Fibroblast of gingiva (primary cell): ENCODE measurements around the gene ATP5PO.

Experiments
- DNase-seq: peaks from one replicate; pipeline ENCODE4 v3.0.0-alpha.2; 2011; ENCODE audit warnings: low read depth

The ATP5PO gene, protein sequence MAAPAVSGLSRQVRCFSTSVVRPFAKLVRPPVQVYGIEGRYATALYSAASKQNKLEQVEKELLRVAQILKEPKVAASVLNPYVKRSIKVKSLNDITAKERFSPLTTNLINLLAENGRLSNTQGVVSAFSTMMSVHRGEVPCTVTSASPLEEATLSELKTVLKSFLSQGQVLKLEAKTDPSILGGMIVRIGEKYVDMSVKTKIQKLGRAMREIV

DNA sequence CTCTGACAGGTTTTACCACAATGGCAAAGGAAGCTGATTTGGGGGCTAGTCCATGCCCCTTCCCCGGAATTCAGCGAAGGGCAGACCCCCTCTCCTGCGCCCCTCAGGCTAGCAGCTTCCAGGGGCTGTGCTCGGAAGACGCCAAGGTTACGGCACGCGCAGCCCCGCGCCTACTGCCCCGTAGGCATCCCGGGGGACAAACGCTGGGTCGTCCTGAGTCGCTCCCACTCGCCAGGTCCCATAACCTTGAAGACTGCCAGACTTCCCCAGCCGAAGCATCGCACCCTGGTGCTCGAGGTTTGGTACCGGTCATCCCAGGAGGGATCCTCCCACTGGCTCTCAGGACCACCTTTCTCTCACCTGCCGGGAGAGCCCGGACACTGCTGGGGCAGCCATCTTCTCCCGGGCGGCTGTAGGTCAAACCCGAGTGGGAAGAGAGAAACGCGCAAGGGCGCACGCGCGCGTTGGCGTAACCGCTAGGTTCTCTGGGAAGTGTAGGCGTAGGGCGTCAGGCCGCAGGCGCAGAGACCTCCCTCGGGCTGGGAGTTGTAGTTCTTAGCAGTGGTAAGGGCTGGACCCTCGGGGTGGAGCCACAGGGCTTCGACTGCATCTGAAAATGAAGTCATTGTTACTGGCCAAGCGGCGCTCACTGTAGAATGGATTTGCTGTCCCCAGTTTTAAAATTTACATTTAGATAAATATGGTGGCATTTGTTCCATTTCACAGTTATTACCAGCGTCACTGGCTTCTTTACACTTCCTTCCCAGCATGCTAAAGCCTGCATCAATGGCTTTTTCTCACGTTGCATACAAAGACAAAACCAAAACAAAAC, at the start of gene ATP5PO:
ATP5PO (minus strand) TSS at position 437 of the 832 bp plus-strand sequence; CDS start at position 396, 41 bp downstream.
- peak; percentile 97 for DNase-seq

GRCh38 chr21:33964706-33965325, 49.2 kb upstream of the ATP5PO start:
- no peak for DNase-seq

GRCh38 chr21:33963848-33964555, 48.4 kb upstream of the ATP5PO start:
- DNase-seq = no peak

DNA sequence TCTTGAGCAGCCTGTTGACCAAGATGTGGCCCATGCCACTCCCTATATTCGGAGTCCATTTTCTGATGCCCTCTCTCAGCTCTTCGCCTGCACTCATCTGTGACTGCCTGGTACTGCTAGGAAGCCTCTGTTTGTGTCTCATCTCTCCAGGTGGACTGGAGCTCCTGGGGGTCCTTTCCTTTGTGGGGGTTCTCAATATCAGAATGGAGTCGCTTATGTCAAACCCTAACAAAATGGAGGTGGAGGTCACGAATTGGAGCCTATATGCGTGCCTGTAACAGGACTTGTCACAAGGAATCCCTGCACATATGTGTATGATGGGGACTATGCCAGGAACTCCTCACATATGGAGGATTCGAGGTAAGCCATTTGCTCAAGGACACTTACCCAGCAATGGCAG, 46.7 kb upstream of the ATP5PO start:
- no peak for DNase-seq

- DNase-seq = no peak
These were observed 45.5 kb upstream of the ATP5PO start for GRCh38 chr21:33961061-33961460.

- no peak for DNase-seq
These were observed 44.1 kb upstream of the ATP5PO start for GRCh38 chr21:33959680-33960079.

DNA sequence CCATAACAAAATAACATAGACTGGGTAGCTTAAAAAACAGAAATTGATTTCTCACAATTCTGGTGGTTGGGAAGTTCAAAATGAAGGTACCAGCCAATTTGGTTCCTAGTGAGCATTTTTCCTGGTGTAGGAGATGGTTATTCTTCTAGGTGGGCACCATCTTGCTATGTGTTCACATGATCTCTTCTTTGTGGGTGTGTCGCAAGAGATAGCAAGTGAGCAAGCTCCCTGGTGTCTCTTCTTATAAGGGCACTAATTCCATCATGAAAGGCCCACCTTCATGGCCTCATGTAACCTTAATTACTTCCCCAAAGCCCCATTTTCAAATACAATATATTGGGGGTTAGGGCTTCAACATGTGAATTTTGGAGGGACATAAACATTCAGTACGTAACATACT, 38.8 kb upstream of the ATP5PO start:
- DNase-seq = no peak

DNA sequence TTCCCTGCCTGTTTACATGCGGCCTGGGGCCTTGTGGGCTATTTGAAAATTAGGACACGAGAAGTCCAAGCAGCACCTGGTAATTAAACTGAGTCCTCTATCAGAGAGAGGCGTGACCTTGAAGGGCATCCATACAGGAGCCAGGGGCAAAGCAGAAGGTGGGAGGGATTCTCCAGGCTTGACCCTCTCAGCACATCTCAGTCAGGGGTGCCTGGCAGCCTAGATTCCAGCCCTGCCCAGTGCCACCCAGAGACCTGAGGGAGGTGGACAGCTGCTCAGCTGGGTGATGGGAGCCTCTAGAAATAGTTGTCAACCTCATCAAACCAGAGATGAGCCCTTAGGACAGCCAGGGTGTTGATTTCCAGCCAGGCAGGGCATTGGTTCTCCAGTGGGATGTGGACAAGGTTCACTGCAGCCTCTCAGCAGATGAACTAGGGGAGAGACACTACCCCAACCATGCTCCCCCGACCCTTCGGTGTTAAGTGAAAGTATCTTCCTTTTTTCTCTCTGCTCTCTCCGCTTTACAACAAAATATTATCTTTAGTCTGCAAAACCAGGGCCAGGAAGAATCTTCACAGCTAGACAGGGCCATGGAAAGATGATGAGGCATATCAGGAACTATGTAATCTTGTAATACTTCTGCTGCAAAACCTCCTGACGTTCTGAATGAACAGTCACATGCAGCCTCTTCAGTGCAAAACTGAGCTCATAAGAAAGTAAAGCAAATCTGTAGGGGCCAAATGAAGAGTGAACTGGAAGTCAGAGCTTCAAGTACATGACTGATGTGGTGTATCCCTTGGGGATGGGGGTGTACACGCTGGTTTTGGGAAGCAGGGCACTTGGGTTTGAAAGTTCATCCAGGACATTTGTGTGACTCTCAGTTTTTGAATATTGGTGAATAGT, 35.9 kb upstream of the ATP5PO start:
- DNase-seq = no peak

- DNase-seq = no peak
These were observed 35.0 kb upstream of the ATP5PO start for GRCh38 chr21:33950431-33951079.

GRCh38 chr21:33949516-33950430, 34.2 kb upstream of the ATP5PO start:
- DNase-seq = no peak

- DNase-seq = no peak
These were observed 33.4 kb upstream of the ATP5PO start for GRCh38 chr21:33948951-33949444.

DNA sequence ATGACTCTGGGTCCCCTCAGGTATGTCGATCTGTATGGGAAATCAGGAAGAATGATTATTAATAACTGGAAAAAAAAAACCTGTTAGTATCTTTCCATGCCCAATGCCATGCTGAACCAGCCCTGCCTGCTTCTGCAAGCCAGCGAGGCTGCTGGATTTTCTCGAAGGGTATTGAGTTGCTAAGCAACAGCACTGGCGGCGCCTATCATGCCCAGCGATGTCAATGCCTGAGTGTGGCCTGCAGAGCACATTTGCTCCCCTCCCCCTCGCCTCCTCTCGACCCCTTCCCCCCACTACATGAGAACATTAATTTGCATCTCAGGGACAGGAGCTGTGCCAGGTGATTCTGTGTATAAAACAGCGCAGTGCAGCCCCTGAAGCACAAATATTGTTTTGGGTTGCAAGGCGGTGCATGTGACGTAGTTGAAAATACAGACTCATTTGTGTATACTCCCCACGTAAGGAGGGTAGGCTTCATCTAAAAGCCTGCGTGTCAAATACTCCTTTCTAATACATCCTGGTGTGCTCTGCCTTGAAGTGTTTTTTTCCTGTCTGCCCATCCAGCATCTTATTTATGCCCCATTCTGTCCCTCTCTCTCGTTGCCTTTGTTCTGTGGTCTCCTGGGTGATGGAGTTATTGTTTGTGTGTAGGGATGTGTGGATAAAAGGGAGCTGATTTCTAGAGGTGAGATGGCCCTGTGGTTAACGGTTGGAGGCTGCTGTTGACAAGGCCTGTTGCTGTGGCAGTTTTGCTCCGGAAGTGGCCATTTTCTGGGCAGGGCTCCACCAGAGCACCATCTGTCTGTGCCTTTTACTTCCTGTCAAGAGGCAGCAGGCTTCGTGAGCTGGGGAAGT, 32.7 kb upstream of the ATP5PO start:
- peak; percentile 63 for DNase-seq

GRCh38 chr21:33947451-33948095, 32.0 kb upstream of the ATP5PO start:
- DNase-seq = peak; percentile 89

DNA sequence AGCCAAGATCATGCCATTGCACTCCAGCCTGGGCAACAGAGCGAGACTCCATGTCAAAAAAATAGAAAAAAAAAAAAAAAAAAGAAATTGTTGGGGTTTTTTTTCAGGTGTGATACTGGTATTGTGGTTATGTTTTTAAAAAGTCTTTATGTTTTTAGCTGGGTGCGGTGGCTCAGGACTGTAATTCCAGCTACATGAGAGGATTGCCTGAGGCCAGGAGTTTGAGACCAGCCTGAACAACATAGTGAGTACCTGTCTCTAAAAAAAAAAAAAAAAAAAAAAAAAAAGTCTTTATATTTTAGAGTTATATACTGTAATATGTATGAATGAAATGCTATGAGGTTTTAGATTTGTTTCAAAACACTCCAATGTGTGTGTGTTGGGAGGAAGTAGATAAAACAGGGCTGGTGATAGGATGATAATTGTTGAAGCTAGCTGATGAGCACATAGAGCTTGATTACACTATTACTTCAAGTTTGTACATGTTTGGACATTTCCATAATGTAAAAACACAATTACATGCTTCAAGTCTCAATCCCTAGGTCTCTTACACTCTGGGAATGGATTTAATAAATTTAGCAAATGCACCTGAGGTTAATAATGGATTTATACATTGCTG, 30.2 kb upstream of the ATP5PO start:
- no peak for DNase-seq

- no peak for DNase-seq
These were observed 28.7 kb upstream of the ATP5PO start for GRCh38 chr21:33944185-33944763.

GRCh38 chr21:33943293-33943692, 27.7 kb upstream of the ATP5PO start:
- DNase-seq = no peak

DNA sequence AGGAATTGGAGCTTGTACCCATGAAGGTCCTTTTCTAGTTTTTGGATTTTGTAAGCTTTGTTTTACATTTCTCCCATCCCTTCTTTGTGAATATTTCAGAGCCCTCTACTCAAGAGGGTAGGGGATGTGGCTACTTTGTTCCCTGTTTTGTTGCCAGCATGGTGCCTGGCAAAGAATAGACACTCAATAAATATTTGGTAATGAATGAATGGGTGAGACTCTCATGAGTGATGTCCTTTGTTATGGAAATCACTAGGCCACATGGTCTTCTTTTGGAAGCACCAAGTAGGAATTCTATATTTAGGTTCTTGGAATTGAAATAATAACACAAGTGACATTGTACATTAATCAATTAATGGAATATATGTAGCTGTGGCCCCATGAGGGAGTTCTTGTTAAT, 26.8 kb upstream of the ATP5PO start:
- DNase-seq = no peak
